Stimulated activated CD8-positive, alpha-beta memory T cell treated with anti-CD3 and anti-CD28 coated beads, Interleukin-4, amount 100 ng/mL, for 24 hours (primary cell): Measurements from ENCODE around the gene BRF1.
A peak's percentile ranks its signal among the peaks of the same experiment; 100 is the strongest.

ENCODE experiments used
- DNase-seq: peaks from one replicate; pipeline ENCODE4 v3.0.0-alpha.2; 2020; ENCODE audit warnings: low read depth

BRF1 gene

DNA sequence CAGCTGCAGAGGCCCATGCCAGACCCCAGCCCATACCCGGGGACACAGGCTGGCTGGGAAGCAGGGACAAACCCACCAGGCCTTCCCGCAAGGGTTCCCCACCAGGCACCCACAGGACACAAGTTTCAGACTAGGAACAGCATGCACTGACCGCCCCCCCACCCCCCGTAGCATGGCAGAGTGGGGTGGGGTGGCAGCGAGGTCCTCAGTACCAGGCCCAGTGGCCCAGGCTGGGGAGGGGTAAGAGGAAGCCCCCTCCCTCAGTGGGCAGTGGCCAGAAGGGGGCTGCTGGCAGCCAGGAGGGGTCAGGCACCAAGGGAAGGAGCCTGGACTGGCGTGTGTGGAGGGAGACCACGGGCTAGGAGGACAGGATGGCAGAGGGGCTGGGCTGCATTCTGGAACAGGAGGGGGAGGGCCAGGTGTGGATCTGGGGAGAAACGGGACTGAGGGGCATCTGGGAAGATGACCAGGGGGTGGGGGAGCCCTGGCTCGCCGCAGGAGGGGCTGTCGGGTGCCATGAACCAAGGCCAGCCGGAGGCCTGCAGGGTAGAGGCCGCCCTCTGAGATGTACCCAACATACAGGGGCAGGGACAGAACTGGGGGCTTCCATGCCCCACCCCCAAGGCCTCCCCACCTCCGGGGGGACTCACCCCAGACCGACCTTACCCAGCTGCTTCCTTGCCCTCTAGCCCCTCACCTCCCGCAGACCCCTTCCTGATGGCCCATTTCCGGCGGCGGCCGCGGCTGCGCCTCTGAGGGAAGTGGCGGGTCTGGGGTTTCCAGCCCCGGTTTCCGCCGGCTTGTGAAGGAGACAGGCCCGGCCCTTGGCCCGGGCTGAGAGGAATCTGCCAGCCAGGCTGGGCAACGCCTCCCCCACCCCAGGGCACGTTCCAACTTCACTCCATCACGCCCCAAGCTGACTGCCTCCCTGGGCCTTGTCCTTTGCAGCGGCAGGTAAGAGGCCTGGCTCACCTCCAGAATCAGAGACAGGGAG lies 126.6 kb downstream of the BRF1 start:
- DNase-seq, result no peak

GRCh38 chr14:105173145-105173544 lies 127.7 kb downstream of the BRF1 start:
- no peak for DNase-seq

DNA sequence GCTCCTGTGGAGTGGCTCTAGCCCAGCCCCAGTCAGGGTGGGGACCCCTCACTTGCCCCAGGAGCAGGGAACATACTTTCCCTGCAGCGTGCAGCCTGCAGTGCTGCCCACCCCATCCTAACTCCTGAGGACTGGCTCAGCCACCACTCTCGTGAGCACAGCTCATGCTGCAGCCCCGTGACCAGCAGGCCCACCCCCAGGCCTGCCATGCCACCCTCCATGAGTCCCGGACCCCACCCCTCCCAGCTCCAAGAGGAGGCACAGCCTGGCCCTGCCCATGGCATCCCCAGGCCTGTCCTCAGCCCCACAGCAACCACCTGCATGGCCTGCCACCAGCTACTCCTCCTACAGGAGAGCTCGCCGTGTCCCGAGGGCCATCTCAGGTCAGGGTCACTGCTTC lies 128.3 kb downstream of the BRF1 start:
- DNase-seq, result no peak

DNA sequence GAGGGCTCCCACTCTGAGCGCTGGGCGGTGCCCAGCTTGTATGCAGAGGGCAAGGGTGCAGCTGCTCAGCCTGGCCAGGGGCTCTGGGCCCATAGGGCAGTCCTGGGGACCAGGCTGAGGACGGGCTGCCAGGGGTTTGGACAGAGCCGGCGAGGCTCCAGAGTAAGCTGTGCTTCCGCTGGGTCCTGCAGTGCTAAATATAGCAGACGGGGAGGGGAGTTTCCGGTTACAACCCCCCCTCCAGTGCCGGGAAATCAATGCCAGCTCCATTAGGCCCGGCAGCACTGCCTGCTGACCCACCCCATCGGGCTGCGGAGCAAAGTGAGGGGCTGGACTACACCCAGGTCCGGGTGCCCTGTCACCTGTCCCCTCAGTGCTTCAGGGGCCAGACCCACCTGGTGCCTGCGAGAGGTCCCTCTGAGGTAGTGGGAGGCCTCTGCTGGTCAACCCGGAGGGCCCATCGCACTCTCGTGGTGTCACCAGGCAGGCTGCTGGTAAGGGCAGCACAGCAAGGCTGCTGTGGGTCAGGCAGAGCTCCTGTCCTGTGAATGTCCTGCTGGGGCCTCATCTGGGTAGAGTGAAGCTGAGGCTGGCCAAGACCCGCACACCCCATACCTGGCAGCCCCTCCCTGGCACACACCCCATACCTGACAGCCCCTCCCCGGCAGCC lies 129.7 kb downstream of the BRF1 start:
- no peak for DNase-seq

DNA sequence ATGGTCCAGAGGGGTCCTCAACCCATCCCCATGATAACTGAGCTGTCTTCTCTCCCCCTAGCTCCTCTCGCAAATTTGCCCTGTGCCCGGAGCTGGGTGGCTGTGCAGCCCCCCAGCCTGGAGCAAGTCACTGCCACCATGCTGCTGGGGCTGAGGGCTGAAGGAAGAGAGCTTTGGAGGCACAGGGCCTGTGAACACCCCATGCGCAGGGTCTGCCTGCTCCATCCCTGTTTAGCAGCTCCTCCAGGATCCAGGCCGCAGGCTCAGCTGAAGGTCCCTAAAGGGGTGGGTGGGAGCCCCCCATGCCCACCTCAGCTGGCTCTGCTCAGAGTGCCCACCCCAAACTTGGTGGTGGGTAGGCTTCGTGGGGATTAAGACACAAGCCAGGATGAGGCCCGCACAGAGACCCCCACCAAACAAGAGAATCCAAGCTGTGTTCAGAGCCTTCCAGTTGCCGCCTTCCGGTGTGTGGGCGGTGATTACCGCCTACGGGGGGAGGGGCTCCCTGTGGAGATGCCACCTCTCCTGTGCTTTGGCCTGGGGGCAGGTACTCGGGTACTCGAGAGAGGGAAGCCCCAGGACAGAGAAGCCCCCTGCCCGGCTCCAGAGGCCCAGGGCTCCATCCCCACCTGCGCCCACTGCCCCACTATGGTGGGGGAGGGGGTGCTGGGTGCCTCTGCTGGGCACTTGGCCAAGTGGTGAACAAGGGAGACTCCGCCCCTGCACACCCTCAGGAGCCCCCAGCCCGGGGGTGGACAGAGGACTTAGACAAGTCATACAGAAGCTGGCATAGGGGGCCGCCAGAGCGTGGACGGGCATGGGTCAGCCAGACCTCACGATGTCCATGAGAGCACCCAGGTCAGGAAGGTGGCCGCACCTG lies 130.8 kb downstream of the BRF1 start:
- DNase-seq, result no peak

DNA sequence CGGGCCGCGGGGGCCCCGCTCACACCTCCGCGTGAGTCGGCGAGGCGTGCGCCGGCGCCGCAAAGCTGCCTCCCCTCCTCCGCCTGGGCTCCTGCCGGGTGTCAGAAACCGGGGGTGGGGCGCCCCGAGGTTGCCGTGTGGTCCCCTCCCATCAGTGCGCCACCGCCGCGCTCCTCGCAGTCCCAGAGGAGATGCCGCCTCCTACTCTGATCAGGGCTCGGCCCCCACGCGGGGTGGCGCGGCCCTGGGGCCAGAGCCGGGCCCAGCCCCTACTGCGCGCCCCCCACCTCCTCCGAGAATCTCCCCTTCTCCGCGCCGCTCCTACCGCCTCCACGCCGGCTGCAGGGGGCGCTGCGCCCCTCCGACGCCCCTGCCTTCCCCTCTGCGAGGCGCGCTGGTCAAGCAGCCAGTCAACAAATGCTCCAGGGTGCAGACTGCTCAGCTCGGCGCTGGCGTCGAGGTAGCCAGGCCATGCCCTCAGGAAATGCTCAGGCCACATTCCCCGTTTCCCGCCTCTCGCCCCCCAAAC lies 131.8 kb downstream of the BRF1 start:
- DNase-seq, result no peak

- peak; percentile 43 for DNase-seq
These were observed 132.3 kb downstream of the BRF1 start, which contains the start of gene JAG2 for GRCh38 chr14:105168496-105168978. Gene JAG2, minus strand, starts transcription at chr14:105168776. Its CDS starts 356 bp downstream, at chr14:105168420.

DNA sequence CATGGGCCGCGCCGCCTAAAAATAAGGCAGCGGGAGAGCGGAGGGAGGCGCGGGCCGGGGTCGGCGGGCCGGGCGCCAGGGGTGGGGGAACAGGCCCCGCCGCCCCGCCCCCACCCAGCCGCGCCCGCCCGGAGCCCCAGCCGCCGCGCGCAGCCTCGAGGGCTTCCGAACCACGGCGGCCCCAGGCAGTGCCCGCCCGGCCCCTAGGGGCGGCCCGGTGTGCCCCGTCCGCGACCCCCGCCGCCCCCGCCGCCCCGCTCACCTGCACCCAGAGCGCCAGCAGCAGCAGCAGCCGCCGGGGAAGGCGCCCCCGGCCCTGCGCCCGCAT lies 132.7 kb downstream of the BRF1 start:
- DNase-seq, result no peak

DNA sequence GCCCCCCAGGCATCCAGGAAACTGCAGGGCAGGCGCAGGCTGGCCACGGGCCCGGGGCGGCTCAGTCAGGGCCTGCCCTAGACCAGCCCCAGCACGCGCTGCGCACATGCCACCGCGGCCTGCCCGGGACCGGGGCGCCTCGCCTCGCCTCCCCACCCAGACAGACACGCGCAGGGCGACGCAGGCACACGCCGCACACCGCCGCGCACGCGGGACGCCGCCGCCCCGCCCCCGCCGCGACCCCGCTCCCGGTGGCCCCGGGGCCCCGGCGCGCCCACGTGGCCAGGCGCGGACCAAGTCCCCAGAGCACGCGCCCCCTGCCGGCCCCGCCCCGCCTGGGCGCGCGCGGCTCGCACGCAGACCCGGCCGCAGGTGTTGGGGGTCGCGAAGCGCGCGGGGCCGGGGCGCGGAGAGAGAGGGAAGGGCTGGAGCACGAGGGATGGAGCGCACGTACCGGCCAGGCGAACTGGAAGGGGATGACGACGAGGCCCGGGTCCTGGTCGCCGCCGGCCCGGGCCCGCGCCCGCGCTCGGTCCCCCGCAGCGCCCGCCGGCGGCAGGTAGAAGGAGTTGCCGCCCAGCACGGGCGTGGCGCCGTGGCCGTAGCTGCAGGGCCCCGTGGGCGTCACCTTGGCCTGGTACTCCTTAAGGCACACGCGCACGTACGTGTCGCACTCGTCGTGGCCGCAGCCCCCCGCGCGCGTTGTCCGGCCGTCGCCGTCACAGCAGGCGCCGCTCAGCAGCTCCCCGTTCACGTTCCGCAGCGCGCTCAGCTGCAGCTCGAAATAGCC lies 133.3 kb downstream of the BRF1 start:
- DNase-seq, result no peak

DNA sequence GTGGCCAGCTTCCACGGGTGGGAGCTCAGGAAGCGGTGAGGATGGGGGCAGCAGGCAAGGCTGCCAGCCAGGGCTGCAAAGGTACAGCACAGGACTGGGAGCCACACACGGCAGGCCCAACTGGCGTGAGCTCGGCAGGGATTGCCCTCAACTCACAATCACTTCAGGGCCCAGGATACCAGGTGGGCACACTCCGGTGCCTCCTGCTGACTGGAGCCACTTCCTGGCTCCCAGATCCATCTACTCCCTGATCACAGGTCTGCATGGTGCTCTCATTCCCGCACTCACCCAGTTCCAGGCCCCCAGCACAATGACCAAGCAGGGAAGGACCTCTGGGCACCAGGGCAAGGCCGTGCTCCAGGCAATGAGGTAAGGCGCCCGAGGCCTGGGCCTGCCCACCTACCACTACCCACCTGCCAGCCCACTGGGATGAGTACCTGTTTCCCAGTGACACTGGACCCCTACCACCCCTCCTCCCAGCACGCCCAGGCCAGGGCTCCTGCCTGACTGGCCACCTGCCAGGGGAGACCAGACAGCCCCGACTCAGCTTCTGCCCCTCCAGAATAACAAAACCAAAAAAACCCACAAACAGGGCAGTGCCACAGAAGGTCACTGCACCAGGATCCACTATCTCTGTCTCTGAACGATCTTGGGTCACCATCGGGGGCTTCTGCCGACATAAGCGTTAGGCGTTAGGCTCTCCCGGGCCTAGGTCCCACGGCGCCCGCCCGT lies 134.1 kb downstream of the BRF1 start:
- DNase-seq, result no peak

GRCh38 chr14:105165761-105166485 lies 134.9 kb downstream of the BRF1 start:
- DNase-seq, result no peak

DNA sequence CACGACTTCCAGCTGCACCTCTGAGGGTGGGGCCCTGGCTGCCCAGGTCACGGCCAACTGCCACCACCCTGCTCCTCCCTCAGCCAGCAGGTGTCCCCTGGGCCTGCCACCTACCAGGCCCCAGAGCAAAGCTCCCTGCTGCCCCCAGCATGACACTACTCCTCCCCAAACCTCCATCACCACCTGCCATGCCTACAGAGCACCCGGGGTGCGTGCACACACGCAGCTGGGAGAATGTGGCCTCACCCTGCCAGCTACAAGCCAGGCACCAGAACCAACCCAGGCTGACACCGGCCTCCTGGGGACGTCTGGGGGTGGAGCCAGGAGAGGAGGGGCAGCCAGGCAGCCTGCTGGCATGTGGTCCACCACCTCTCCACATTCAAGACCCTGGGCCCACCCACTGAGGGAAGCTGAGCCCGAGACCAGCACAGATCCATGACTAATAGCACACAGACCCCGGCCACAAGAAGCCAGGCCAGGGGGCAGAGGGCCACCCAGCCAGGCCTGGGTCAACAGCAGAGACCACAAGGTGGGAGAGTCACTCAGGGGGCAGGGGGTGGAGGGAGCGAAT lies 135.6 kb downstream of the BRF1 start:
- no peak for DNase-seq

GRCh38 chr14:105163040-105163742 lies 137.6 kb downstream of the BRF1 start:
- no peak for DNase-seq

GRCh38 chr14:105162669-105162979 lies 138.2 kb downstream of the BRF1 start:
- no peak for DNase-seq

GRCh38 chr14:105161964-105162668 lies 138.7 kb downstream of the BRF1 start:
- DNase-seq, result no peak

- no peak for DNase-seq
These were observed 139.5 kb downstream of the BRF1 start for GRCh38 chr14:105161309-105161708.

DNA sequence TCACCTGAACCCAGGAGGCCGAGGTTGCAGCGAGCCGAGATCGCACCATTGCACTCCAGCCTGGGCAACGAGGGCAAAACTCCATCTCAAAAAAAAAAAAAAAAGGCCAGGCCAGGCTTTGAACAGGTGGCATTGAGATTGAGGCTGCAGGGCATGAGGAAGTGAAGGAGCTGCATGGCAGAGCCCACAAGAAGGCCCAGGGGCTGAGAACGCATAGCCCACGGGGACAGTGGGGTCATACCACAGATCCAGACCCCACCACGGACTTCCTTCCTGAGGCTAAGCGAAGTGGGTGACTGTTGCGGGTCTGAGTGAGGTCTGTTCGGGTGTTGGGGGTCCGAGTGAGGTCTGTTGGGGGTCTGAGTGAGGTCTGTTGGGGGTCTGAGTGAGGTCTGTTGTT lies 140.0 kb downstream of the BRF1 start:
- no peak for DNase-seq

GRCh38 chr14:105159344-105159743 lies 141.5 kb downstream of the BRF1 start:
- no peak for DNase-seq
